CMK (cell line): ENCODE results near the gene SPDYE1.

Experiments used
- DNase-seq: peaks from one replicate; pipeline ENCODE4 v3.0.0-alpha.2; 2010; ENCODE audit warnings: low read depth

The SPDYE1 gene

DNA sequence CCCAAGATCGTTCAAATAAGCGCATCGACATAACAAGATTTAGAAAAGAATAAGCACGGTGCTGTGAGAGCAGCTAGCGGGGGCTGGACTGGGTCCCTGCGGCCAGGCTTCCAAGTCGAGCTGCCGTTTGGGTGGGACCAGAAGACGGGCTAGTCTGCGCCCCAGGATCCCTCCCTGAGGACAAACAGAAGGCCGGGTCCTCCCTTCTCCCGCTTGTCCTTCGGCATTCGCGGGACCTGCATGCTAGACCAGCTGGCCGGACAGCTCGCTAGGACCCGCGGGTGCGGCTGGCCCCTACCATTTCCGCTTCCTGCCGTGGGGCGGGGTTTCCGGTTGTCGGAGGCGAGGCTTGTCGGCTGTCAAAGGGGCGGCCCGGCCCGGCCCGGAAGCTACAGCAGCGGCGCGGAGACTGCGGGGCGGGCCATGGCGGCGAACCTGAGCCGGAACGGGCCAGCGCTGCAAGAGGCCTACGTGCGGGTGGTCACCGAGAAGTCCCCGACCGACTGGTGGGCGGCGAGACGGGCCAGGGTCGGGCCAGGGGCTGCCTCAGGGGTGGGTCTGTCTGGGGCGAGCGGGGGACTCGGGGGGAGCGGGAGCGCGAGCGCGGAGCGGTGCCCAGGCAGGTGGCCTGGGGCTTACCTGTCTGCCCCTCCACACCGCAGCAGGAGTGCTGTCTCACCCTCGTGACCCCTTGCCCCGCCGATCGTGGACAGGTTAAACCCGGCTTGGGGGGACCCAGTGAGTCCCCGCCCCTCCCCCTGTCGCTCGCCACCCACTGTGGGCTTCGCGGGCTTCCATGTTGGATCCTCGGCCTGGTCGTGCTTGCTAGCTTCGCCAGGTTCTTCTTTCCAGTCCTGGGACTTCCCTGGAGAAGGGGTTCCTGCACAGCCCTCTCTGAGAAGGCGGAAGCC is 46.9 kb downstream of the SPDYE1 start, which contains the start of gene DBNL:
Gene DBNL (plus strand): TSS at position 388 of the 911 bp plus-strand sequence. CDS start 36 bp downstream, at position 424.
- DNase-seq = peak; percentile 62

DNA sequence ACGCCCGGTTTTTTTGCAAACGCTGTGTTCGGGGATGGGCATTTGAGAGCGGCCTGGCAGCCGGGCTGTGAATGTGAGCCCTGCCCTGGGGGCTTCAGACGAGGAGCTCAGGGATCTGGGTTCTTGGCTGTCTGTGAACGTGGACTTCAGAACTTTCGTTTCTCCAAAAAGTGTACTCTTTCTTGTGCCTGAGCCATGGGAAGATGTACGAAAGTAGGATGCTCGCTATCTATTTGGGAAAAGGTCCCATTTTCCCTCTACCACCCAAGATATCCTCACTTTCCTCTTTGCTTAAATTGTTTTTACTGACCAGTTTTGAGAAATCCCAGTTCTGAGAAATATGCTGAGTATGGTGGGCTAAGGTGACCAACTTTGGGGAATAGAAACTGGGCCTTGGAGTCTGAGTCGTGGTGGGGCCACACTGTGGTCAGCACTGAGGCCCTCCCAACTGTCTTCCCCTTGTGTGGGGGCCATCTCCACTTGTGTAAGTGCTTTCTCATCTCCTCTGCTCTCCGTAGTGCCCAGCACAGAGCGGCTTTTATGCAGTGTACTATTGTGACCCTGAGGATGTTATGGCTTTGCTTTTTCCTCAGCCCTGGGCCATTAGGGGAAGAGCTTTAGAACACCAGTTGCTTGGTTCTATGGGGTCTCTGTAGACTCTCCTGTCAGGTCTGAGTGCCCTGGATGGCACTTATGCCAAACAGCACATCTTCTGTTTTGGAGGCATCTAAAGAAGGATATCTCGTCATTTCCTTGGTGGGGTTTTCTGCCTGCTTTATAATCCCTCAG is 47.7 kb downstream of the SPDYE1 start:
- DNase-seq = no peak

DNA sequence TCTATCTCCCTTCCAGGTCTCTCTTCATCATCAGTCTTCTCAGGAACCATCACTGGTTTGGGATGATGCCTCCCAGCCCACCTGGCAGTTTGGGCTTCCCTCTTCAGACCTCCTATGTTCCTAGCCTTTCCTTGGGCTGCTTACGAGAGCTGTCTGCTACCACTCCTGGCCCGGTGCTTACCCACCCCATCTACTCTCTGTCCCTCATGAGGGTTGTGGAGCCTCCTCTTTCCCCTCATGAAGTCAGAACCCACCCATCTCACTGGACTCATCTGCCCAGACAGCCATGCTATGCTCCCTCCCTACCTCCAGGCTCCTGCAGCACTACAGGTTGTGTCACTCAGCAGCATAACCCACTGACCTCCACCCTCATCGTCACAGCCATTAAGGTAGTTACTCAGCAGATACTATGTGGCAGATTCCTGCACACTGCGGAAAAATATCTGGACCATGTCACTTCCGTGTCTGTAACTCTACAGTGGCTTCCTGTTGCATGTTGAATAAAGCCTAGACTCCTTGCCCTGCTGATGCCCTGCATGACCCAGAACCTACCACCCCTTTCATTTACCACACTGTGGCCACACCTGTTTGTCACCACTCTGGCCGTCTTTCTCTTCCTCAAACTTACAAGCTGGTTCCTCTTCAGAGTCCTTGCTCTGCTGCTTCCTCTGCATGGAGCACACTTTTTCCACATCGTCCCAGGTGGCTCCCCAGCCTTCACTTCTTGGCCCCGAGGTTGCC is 48.8 kb downstream of the SPDYE1 start:
- DNase-seq = no peak

DNA sequence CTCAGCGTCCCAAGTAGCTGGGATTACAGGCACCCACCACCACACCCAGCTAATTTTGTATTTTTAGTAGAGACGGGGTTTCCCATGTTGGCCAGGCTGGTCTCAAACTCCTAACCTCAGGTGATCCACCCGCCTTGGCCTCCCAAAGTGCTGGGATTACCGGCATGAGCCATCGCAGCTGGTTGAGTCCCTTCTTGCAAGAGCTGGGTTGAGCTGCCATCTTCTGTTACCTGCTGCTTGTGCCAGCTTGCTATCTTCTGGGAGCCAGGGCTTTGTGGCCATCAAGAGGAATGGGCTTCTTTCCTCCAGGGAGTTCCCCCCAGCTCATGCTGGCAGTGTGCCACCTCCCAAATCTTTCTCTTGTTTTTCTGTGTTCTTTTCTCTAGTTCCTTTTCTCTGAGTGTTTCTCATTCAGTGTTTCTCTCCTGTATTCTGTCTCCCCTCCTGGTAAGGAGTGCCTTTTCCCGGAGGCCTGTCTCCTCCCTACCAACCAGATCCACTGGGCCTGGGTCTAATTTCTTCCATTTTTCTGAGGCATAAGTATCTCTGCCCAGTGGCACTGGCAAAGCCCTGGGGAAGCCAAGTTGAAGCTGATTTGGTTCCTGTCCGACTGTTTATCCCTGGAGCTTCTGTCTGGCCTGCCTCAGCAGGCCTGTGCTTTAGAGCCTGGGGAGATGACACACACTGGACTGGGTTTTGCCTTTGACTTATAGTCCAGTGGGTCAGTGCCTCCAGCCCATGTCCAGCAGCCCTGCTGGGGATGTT is 50.5 kb downstream of the SPDYE1 start:
- no peak for DNase-seq

DNA sequence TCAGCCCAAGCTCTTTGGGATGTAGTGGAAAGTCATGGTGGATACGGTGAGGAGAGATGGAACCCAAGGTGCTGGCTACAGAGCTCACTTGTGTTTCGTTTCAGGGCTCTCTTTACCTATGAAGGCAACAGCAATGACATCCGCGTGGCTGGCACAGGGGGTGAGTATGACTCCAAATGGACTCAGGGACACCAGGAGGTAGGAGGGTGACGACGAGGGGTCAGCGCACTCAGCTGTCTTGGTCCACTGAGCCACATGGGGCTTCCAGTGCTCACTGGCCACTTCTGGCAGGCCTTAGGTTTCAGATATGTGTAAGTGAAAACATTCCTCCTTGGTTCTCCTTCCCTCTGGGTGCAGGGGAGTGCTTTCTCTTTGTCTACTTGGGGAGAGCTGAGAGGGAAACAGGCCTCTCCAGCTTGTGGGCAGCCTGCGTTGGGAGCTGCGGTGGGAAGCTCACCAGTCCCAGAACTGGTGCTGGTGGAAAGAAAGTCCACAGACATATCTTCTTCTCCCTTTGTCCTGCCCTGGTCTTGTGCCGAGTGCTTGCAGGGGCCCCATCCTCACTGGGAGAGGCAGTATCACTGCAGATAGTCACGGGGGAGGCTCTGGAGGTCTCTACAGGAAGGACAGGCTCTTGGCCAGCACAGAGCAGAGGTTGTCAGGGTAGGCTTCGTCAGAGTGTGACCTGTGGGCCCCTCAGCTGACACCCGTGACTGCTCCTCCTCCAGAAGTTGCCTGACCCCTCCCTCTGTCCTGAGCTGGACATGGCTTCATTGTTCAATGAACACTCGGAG is 52.6 kb downstream of the SPDYE1 start:
- no peak for DNase-seq

DNA sequence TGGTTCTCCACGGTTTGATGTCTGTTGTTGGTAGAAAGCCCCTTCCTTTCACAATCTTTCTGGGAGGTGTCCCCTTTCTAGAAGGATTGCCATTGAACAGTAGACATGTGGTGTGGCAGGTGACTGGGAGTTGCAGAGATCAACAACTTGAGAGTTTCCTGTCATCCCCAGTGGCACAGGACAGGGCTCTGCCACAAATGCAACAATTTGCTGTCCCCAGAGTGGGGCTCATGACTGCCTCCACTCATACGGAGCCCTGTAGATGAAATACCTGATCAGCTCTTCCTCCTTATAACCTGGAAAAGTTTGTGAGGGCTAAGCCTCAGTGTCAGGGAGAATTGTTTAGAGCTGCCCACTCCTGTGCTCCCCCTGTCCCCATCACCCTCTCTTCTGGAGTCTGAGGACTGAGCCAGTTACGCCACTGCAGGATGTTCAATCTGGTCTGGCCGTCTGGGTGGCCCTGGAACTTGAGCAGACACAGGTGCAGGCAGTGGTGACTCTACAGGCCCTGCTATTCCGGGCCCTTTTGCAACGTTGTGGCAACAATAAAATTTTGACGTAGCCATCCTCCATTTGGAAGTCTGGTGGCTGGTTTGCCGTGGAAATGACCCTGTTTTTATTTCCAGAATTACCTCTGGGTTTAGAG is 53.3 kb downstream of the SPDYE1 start:
- DNase-seq = no peak

DNA sequence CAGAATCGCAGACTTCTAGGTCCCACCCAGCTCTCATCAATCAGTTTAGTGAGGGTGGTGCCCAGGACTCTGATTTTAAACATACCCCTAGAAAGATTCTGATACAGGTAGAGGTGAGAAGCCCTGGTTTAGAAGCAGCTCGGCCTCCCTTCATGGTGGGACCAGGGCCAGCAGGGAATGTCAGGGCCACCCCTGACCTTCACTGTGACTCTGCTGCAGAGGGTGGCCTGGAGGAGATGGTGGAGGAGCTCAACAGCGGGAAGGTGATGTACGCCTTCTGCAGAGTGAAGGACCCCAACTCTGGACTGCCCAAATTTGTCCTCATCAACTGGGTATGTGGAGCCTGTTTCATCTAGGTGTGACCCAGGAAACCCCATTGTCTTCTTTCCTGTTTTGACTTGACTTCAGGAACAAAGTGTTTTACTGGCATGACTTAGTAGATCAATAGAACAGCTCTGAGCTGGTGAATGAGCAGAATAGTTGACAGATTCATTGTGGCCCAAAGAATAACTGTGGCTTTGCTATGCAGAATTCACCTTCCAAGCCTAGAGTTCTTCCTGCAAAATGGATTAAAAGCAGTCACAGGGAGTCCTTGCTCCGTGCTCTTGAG is 54.0 kb downstream of the SPDYE1 start:
- DNase-seq = no peak

DNA sequence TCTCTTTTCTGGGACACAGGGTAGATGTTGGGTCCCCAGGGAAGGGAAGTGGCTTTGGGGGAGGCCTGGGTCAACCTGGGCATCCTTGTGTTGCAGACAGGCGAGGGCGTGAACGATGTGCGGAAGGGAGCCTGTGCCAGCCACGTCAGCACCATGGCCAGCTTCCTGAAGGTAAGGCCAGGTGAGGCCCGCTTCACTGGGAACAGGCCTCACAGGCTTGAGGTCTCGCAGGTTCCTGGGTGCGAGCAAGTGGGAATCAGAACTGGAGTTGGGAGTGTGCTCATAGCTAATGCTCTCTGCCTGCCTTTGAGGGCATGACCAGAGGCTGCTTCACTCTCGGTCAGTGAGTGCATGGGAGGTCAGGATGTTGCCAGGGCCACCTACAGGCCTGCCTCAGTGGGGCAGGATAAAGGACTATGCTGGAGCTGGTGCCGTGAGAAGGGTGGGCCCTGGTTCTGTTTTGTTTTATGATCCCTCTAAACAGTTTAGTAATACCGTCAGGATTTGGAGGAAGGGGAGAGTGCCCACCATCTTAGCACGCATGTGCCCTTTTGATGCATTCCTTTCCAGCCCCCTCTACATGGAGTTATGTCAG is 55.2 kb downstream of the SPDYE1 start:
- DNase-seq = no peak

DNA sequence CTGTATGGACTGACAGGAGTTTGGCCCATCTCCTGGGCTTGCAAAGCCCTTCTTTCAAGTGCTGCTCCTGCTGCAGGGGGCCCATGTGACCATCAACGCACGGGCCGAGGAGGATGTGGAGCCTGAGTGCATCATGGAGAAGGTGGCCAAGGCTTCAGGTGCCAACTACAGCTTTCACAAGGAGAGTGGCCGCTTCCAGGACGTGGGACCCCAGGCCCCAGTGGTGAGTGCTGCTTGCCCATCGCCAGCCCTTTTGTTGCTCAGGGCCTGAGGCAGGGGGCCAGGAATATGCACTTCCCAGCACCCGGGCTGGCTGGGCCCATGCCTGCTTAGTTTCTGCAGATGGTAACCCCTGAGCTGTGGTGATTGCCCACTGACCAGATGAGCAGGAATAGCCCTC is 59.0 kb downstream of the SPDYE1 start:
- DNase-seq = no peak

DNA sequence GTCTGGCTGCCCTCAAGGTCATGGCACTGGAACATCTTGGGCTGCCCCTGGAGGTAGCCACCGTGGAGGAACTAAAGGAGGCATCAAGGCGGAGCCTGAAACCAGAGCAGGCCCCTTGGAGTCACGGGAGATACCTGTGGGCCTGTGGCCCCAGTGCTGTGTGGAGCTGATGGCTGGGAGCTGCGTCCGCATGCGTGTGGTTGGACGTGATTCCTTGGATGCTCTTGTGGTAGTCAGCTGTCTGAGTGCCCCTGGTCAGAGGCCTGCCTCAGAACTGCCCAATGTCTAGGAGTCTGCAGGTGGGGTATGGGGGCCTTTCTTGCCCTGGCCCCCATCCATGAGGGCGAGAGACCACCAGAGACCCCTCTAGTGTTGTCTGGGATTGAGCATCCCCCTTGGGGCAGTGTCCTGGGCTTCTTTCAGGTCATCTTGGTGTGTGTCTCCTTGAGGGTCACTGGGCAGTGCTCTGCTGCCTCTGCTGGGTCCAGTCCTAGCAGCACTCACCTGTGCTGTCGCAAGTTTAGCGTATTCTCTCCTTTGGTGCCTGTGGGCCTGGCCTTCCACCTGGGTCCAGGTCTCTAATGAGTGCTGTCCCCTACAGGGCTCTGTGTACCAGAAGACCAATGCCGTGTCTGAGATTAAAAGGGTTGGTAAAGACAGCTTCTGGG is 59.6 kb downstream of the SPDYE1 start:
- DNase-seq = no peak

DNA sequence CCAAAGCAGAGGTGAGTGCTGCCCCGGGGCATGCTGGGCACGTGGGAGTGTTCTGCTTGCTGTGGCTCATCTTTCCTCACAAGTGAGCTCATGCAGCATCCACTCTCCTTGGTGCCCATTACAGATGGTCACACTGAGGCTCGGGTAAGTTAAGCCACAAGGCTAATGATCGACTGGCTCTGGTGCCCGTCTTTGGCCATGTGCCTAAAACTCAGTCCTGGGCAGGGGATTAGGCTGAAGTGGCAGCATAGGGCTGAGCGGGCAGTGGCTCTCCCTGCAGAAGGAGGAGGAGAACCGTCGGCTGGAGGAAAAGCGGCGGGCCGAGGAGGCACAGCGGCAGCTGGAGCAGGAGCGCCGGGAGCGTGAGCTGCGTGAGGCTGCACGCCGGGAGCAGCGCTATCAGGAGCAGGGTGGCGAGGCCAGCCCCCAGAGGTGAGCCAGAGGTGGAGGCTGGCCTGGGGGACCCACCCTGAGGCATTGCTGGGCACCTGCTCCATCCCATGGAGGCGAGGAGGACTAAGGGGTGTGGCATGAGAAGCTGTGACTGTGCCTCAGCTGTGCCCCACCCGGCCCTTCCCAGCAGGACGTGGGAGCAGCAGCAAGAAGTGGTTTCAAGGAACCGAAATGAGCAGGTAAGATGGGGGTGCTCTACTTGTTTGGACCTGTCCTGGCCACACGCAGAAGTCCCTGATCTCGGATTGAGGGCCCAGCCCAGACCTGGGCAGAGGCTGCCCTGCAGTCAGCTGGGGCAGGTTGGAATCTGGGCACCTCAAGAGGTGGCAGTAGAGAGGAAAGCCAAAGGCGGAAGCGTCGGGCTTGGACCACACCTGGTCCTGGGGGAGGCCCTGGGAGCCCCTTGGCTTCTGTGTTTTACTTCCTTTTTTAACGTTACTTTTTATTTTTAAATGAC is 60.4 kb downstream of the SPDYE1 start:
- no peak for DNase-seq

DNA sequence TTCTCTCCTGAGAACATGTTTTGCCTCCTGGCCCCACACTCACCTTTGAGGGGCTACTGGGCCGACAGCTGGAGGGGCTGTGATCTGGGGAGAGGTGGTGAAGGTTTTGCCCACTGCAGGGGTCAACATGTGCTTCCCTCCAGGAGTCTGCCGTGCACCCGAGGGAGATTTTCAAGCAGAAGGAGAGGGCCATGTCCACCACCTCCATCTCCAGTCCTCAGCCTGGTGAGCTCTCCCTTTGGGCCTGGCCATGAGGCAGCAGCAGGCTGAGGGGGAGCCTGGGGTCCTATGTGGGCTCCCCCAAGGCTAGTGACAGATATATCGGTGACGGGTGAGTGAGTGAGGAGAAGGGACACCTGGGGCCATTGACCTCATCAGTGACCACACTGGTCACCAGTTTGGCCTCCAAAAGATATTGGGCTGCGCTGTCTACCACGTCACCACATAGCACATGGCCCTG is 61.1 kb downstream of the SPDYE1 start:
- no peak for DNase-seq

DNA sequence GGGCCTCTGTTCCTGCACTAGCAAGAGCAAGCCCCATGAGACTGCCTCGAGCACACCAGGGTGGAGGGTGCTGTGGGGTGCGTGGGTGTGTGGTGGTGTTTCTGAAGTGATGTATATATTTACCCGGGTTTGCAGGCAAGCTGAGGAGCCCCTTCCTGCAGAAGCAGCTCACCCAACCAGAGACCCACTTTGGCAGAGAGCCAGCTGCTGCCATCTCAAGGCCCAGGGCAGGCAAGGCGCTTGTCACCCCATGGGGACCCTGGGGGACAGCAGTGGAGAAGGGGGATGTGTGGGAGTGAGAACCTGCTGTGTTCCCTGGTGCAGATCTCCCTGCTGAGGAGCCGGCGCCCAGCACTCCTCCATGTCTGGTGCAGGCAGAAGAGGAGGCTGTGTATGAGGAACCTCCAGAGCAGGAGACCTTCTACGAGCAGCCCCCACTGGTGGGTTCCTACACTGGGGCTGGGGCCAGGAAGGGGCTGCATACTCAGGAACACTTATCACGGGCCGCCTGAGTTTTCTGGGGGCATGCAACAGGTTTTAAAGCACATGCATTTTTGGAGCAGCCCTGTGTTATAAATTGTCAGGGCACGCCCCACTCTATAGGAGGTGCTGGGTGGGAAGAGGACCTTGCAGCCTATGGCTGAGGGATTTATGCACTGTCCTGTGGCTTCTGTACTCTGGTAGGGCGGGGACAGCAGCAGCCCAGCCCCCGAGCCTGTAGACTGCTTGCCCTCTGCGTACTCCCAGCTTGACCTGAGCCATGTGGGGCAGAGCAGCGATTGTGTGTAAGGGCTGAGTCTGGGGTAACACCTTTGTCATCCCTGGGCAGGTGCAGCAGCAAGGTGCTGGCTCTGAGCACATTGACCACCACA is 61.8 kb downstream of the SPDYE1 start:
- DNase-seq = no peak
